ENCODE results near the gene DGKI. TPM values are rescaled to one million over a fixed set of nuclear protein-coding genes. Genes with fewer than 3 reads are reported as not detected.

Gene DGKI
- total and polyA plus RNA-seq, 2 donors (not counting 1 experiment from before 2014, with no cell fraction given), result not detected

- intact Hi-C loops (cut with micrococcal nuclease), result no loop called here
- WGBS (ENCODE audit: insufficient coverage), result 100% methylated on average over 2 of the region's 3 CpGs
- Mint-ChIP-seq H3K27ac (no peak overlapping the region), H3K4me1 (no peaks in the 10 kb centered on the region), H3K4me3 (no peak overlapping the region), H3K27me3 (no peaks in the 10 kb centered on the region), H3K9me3 (ENCODE audit: insufficient read depth) (no peaks in the 10 kb centered on the region)
- ChIA-PET CTCF (interaction anchor here (0.7 to 1.1 kb wide), 3 partner anchors 9 to 29 kb away, joined by 3 read pairs; no protein-coding TSS in a partner anchor), POLR2A (no interaction called here)
- H3K9ac ChIP-seq (ENCODE audit: low read length), result no peak overlapping the region
- DNase-seq (no peak), ATAC-seq (ENCODE audit: low read depth) (no peak)
- no peaks in the 10 kb centered on the region for H3K27me3 ChIP-seq (replicated peaks in 1 of 4; ENCODE audit: control extremely low read depth in 1 of 4, control insufficient read depth in 3 of 4, insufficient read depth in 4 of 4, low read length in 3 of 4)
- no peaks in the 10 kb centered on the region for H3K4me1 ChIP-seq (ENCODE audit: control insufficient read depth in 2 of 2, insufficient read depth in 2 of 2, low read length in 2 of 2)
- H3K9me3 ChIP-seq (ENCODE audit: control extremely low read depth in 1 of 3, control insufficient read depth in 2 of 3, insufficient read depth in 1 of 3, low read length in 2 of 3), result no peaks in the 10 kb centered on the region
- no peaks in the 10 kb centered on the region for H3K36me3 ChIP-seq (replicated peaks in 1 of 2; ENCODE audit: control extremely low read depth in 1 of 2, control insufficient read depth in 1 of 2, extremely low read depth in 1 of 2, insufficient read depth in 2 of 2, low read length in 1 of 2)
- no peak for TF ChIP-seq EZH2 (IDR thresholded peaks at IDR 0.05; ENCODE audit: borderline replicate concordance, insufficient read depth, low read depth, low read length, poor library complexity, severe bottlenecking)
- TF ChIP-seq CTCF (IDR thresholded peaks at IDR 0.05), result no peak
- no peak overlapping the region for H3K4me3 ChIP-seq (ENCODE audit: control extremely low read depth in 1 of 5, extremely low read depth in 1 of 5, insufficient read depth in 1 of 5, low read depth in 2 of 5, low read length in 4 of 5)
- H3K4me2 ChIP-seq (replicated peaks; ENCODE audit: low read depth, low read length, poor library complexity, severe bottlenecking), result no peak overlapping the region
- H4K20me1 ChIP-seq (ENCODE audit: control insufficient read depth, insufficient read depth, low read length, poor library complexity, severe bottlenecking), result no peaks in the 10 kb centered on the region
- H3K27ac ChIP-seq (ENCODE audit: low read length in 2 of 2), result no peak overlapping the region
- H2AFZ ChIP-seq (ENCODE audit: insufficient read depth, low read depth, low read length, poor library complexity, severe bottlenecking), result no peak overlapping the region
- no peaks in the 10 kb centered on the region for H3K79me2 ChIP-seq (ENCODE audit: control insufficient read depth, insufficient read depth, low read length)
These were observed 211.6 kb downstream of the DGKI start for GRCh38 chr7:137635132-137635531.

GRCh38 chr7:137634356-137634755, 212.4 kb downstream of the DGKI start:
- ATAC-seq (ENCODE audit: low read depth) (no peak), DNase-seq (no peak)
- intact Hi-C loops (cut with micrococcal nuclease), result no loop called here
- H3K36me3 ChIP-seq (replicated peaks in 1 of 2; ENCODE audit: control extremely low read depth in 1 of 2, control insufficient read depth in 1 of 2, extremely low read depth in 1 of 2, insufficient read depth in 2 of 2, low read length in 1 of 2), result no peaks in the 10 kb centered on the region
- Mint-ChIP-seq H3K4me1 (no peaks in the 10 kb centered on the region), H3K4me3 (no peak overlapping the region), H3K9me3 (ENCODE audit: insufficient read depth) (no peaks in the 10 kb centered on the region), H3K27ac (no peak overlapping the region), H3K27me3 (no peaks in the 10 kb centered on the region)
- H3K9ac ChIP-seq (ENCODE audit: low read length), result no peak overlapping the region
- no peaks in the 10 kb centered on the region for H3K9me3 ChIP-seq (ENCODE audit: control extremely low read depth in 1 of 3, control insufficient read depth in 2 of 3, insufficient read depth in 1 of 3, low read length in 2 of 3)
- H3K27ac ChIP-seq (ENCODE audit: low read length in 2 of 2), result no peak overlapping the region
- ChIA-PET POLR2A (no interaction called here), CTCF (interaction anchor here (1.1 kb wide), 1 partner anchor 28 kb away, joined by 3 read pairs; no protein-coding TSS in a partner anchor)
- no peak overlapping the region for H3K4me2 ChIP-seq (replicated peaks; ENCODE audit: low read depth, low read length, poor library complexity, severe bottlenecking)
- H4K20me1 ChIP-seq (ENCODE audit: control insufficient read depth, insufficient read depth, low read length, poor library complexity, severe bottlenecking), result no peaks in the 10 kb centered on the region
- H3K27me3 ChIP-seq (replicated peaks in 1 of 4; ENCODE audit: control extremely low read depth in 1 of 4, control insufficient read depth in 3 of 4, insufficient read depth in 4 of 4, low read length in 3 of 4), result no peaks in the 10 kb centered on the region
- TF ChIP-seq CTCF (IDR thresholded peaks at IDR 0.05), result no peak
- TF ChIP-seq EZH2 (IDR thresholded peaks at IDR 0.05; ENCODE audit: borderline replicate concordance, insufficient read depth, low read depth, low read length, poor library complexity, severe bottlenecking), result no peak
- WGBS (ENCODE audit: insufficient coverage), result no CpG with 5 or more reads among the region's 1 CpG
- H3K4me3 ChIP-seq (ENCODE audit: control extremely low read depth in 1 of 5, extremely low read depth in 1 of 5, insufficient read depth in 1 of 5, low read depth in 2 of 5, low read length in 4 of 5), result no peak overlapping the region
- no peaks in the 10 kb centered on the region for H3K4me1 ChIP-seq (ENCODE audit: control insufficient read depth in 2 of 2, insufficient read depth in 2 of 2, low read length in 2 of 2)
- H3K79me2 ChIP-seq (ENCODE audit: control insufficient read depth, insufficient read depth, low read length), result no peaks in the 10 kb centered on the region
- no peak overlapping the region for H2AFZ ChIP-seq (ENCODE audit: insufficient read depth, low read depth, low read length, poor library complexity, severe bottlenecking)

All from B cell (primary cell).